Brain microvascular endothelial cell (primary cell): ENCODE results near the gene ZBTB40.
A peak's percentile ranks its signal among the peaks of the same experiment; 100 is the strongest.

Experiments used
- DNase-seq: peaks from one replicate; pipeline ENCODE4 v3.0.0-alpha.2; 2020
- H3K27ac ChIP-seq: fragments of 250-450 bp; sonication (Bioruptor Pico); 2 replicates; pipeline ENCODE4 v1.5.1; 2020; ENCODE audit warnings: mild to moderate bottlenecking, moderate library complexity
- H3K27me3 ChIP-seq: fragments of 250-450 bp; sonication (Bioruptor Pico); replicated peaks from 2 replicates; pipeline ENCODE4 v1.5.1; 2020; ENCODE audit warnings: mild to moderate bottlenecking
- H3K36me3 ChIP-seq: fragments of 250-450 bp; sonication (Bioruptor Pico); replicated peaks from 2 replicates; pipeline ENCODE4 v1.5.1; 2020; ENCODE audit warnings: mild to moderate bottlenecking
- H3K4me3 ChIP-seq: 2 replicates; pipeline ENCODE4 v1.5.1; 2011; ENCODE audit warnings: low read depth, mild to moderate bottlenecking, control low read depth, low read length, moderate library complexity
- in situ Hi-C: cut with HindIII; loops from 2 replicates; pipeline ENCODE4 v1.10.0; 2017; ENCODE audit warnings: low sequenced_read_pairs, low pct_ligation_motif_present
- TF ChIP-seq, protein P1 (sequence below): IDR thresholded peaks from 2 replicates; pipeline ENCODE4 v1.5.1; 2011; ENCODE audit warnings: low read depth, mild to moderate bottlenecking, moderate library complexity, low read length, control low read depth, inconsistent platforms; ENCODE audit errors: missing control alignments

Gene ZBTB40

DNA sequence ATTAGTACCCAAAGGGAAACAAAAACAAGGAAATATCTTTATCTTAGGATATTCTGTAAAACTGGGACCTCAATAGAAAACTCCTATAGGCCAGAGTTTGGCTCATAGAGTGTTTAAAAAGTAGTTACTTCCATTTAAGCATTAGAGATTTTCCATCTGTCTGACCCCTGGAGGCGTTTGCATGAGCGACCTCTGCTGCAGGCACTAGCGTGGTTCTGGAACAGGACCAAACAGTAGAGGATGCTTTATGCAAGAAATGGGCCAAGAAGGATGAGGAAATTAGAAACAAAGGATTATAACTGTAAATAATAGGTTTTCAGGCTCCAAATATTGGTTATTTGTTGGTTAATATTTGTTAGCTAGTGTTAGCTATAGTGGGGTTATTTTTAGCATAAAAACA, 5.7 kb downstream of the ZBTB40 start:
- Histone ChIP-seq H3K4me3 (no peak overlapping the region), H3K27me3 (no peaks in the 10 kb centered on the region), H3K27ac (no peak overlapping the region), H3K36me3 (no peaks in the 10 kb centered on the region)
- no peak for DNase-seq
- in situ Hi-C loops, result no loop called here
- TF ChIP-seq, protein P1, sequence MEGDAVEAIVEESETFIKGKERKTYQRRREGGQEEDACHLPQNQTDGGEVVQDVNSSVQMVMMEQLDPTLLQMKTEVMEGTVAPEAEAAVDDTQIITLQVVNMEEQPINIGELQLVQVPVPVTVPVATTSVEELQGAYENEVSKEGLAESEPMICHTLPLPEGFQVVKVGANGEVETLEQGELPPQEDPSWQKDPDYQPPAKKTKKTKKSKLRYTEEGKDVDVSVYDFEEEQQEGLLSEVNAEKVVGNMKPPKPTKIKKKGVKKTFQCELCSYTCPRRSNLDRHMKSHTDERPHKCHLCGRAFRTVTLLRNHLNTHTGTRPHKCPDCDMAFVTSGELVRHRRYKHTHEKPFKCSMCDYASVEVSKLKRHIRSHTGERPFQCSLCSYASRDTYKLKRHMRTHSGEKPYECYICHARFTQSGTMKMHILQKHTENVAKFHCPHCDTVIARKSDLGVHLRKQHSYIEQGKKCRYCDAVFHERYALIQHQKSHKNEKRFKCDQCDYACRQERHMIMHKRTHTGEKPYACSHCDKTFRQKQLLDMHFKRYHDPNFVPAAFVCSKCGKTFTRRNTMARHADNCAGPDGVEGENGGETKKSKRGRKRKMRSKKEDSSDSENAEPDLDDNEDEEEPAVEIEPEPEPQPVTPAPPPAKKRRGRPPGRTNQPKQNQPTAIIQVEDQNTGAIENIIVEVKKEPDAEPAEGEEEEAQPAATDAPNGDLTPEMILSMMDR, result peak; percentile 28

DNA sequence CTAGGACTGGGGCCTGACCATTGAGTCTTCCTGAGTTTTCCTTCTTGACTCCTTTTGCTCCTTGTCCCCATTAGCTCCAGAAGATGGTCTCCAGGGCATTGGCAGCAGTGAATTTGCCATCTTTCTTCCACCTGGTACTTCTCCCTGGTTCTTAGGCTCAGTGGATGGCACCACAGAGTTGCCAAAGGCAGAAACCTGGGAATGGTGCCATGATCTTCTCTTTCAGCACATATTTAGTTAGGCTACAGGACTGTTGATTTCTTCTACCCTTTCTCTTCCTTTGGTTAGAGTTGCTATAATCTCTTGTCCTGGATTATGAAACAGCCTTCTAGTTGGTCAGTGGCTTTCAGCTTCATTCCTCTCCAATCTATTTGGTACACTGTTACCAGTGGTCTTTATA, 6.2 kb downstream of the ZBTB40 start:
- Histone ChIP-seq H3K4me3 (no peak overlapping the region), H3K27ac (no peak overlapping the region), H3K27me3 (no peaks in the 10 kb centered on the region), H3K36me3 (no peaks in the 10 kb centered on the region)
- DNase-seq, result no peak
- TF ChIP-seq, protein P1, result no peak
- in situ Hi-C loops, result no loop called here

DNA sequence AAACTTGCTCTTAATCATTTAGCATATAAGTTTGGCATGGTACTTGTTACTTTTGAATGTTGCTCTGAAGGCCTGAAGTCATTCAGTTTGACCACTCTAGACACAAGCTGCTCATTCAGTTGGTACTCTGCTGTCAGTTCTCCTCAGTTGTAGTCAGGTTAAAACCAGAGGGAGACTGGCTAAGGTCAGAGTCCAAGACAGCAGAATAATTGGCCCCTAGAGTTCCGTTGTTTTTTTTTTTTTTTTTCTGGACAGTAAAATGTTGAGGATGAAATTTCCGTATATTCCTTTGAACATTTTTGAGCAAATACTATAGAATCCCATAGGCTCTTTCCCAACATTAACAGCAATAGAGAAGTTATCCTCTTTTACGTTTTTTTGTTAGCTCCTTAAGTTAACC, 9.4 kb downstream of the ZBTB40 start:
- H3K4me3 ChIP-seq, result no peak overlapping the region
- DNase-seq, result no peak
- no peaks in the 10 kb centered on the region for H3K36me3 ChIP-seq
- H3K27ac ChIP-seq, result no peak overlapping the region
- in situ Hi-C loops, result no loop called here
- H3K27me3 ChIP-seq, result no peaks in the 10 kb centered on the region
- TF ChIP-seq, protein P1, result no peak

DNA sequence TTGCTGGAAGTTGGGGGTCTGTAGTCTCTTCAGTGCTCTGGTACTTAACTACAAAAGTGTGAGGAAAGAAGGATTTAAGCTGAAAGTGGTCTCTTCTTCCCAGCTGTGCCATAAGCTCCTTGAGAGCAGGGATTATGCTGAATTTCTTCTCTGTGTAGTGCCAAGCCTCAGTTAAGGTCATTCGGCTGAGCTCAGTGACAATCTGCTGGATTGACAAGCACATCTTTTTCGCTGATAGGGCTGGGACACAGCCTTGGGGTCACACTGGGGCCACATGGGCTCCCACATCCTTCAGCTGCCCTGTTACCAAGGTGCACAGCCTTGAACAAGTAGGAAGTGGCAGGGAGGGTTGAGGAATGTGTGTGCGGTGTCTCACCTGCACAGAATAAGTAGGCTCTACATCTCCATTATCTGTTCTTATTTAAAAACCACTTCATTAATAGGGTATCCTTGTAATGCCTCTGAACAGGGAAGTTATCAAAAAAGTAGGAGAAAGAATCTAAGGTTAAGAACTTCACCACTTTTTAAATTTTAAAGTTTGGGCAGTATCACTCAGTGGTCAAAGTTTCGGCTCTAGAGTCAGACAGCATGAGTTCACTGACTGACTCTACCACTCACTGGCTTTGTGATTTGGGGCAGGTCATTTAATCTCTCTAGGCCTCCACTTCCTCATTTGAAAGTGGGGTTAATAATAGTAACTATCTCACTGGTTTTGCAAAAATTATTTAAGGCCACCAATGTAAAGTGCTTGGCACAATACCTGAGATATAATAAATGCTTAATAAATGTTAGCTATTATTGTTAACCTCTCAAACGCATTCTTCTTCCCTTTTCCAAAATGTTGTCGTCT, 10.3 kb downstream of the ZBTB40 start:
- TF ChIP-seq, protein P1, result no peak
- Histone ChIP-seq H3K27me3 (no peaks in the 10 kb centered on the region), H3K36me3 (no peaks in the 10 kb centered on the region), H3K4me3 (no peak overlapping the region), H3K27ac (no peak overlapping the region)
- in situ Hi-C loops, result no loop called here
- DNase-seq, result no peak

DNA sequence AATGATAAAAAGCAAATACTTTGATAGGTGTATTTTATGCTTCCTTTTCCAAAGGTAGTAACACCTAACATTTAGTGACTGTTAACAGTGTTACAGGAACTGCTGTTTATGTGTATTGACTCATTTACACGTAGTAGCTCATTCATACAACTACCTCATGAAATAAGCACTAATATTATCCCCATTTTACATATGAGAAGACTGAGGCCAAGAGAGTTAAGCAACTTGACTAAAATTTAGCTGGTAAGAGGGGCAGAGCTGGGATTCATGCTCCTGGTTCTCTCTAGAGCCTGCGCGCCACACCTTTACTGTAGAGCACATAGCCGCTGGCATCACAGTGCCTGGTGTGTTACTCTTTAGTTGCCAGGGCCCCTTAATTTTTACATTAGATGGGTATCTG, 11.3 kb downstream of the ZBTB40 start:
- no peak for DNase-seq
- TF ChIP-seq, protein P1, result no peak
- no peaks in the 10 kb centered on the region for H3K36me3 ChIP-seq
- no peak overlapping the region for H3K27ac ChIP-seq
- H3K27me3 ChIP-seq, result no peaks in the 10 kb centered on the region
- in situ Hi-C loops, result no loop called here
- H3K4me3 ChIP-seq, result no peak overlapping the region
